ENCODE data around the gene MXD4.

MXD4 gene

DNA sequence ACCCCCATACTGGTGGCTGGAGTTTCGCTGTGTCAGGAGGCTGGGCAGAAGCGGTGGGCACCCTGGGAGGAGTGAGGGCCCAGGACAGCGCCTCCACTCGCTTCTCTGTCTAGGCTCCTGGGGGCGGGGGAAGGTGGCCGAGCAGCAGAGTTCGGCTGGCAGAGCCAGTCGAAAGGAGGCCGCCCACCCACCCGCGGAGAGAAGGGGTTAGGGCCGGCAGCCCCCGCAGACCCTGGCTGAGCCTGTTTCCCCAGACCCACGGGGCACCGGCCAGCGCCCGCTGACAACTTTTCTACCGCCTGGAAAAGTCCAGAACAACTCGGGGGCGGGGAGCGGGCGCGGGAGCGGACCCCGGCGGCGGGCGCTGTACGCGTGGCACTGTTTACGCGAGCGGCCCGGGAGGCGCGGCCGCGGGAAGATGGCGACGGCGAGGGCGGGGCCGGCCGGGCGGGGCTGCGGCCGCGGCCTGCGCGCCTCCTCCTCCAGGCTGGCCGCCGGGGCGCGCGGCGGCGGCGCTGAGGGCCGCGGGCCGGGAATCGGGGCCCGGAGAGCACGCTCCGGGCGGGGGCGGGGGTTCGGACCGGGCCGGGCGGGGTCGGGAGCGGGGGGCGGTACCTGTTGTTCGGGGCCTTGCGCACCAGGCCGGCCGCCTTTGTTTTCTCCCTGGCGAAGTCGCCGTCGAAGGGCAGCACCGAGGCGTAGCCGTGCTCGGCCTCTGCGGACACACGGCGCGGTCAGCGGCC lies 628 bp downstream of the MXD4 start:
- DNase-seq: peak; percentile 45

DNA sequence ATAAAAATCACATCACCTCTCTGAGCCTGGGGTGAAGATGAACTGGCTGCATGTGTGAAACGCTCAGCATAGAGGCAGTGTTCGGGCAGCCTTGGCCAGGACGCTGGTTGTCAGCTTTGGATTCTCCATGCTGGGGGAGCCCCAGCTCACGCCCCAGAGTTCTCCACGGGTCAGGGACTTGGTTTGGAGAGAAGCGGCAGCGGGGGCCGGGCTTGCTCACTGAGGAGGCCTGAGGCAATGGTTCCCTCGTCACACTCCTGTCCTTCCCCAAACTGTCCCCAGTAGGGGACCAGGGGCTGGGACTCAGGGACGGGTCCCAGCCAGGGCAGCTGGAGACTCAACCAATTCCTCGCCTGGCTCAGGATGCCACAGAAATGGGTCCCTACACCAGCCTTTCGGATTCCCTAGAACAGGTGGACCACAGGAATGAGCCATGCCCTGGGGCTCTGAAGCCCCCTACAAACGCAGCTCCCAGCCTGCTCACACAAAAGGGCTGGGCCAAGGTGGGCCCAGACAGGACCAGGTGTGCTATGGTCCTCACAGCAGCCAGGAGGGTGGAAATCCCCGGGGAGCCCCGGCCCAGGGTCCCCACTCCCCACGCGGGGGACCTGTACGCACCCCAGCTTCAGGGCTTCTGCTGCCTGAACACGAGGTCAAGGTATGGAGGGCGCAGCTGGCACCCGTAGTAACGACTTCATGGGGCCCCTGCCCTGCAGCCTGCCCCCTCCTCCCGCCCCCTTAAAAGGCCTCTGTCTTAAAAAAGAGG lies 1.4 kb downstream of the MXD4 start:
- no peak for DNase-seq

DNA sequence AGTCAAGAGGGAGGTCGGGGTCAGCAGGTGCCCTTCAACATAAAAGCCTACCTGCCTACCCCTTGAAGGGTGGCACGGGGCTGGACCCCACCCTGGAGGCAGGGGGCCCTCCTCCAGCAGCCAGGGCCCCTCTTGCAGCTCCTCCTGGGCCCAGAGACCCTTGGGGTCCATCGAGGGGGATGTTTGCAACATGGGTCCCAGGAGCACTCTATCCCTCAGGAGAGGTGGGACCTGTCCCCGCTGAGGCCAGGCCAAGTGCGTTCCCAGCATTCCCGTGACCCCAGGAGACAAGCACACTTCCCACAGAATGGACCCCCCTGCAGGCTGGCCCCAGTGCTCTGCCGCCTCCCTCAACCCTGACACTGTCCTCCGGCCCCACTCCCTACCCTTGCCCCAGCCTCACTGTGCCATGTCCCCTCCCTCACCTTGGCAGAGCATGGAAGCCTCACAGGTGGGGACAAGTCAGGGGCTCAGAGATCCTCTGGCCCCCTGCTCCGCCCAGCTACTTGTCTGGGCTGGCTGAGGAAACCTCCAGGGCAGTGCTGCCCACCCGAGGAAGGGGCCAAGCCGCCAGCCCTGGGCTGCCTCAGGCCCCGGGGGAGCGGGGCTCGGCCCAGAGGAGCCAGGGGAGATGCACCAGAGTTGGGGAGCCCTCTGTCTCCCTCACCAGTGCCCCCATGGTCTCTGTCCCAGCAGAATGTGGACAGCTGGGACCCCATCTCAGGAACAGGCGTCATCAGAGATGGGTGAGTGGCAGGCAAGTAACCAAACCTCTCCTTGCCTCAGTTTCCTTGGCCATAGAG lies 2.2 kb downstream of the MXD4 start:
- DNase-seq: no peak

DNA sequence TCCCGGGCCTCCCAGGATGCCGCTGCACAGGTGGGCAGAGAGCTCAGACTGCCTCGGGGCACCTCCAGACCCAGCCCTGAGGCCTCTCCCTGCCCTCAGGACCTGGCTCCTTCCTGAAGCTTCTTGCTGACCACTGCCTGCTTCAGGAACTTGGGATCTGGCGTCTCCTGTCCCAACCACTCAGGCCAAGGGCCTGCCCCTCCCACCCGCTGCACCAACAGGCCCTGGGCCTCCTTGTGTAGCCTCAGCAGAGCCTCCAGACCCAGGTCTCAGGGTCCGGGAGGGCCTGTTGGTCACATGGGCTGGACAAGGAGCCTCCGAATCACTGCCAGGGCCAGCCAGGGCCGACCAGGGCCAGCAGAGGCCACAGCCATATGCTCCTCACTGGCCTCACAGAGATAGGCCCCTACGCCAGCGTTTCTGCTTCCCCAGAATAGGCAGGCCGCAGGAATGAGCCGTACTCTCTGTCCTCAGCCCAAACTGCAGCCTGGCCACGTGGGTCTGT lies 2.8 kb downstream of the MXD4 start:
- DNase-seq: no peak

DNA sequence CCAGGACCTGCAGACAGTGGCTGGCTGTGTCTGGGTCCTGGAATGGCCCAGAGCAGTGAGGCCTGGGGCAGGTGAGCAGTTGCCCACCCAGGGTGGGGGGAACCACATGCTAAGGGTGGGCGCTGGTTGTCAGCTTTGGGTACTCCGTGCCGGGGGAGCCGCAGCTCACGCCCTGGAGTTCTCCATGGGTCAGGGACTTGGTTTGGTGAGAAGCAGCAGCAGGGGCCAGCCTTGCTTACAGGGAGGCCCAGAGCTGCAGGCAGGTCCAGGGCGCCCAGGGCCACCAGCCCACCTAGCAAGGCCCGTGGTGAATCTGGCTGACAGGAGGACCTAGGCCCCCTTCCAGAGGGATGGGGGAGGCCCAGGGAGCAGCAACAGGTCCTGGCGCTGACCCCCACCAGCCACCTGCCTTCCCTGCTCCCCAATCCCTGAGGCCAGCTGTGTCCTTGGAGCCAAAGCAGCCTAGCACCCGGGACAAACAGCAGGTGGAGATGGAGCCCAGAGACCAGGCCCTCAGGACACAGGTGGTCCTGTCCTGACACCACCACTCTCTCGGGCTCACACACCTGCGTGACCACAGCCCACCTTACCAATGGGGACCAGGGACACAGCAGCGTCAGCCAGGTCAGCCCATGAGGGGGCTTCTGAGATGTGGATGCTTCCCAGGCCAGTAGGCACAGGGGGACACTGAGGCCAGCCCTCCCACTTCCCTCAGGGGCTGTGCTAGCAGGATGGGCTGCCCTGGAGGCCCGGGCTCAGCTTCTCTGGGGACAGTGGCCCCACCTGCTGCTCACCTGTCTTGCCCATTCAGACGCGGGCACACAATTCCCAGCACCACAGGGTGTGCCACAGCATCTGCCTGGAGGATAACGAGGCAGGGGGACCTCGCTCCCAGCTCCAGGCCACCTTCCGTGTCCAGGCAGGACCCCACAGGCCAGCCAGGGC lies 3.5 kb downstream of the MXD4 start:
- no peak for DNase-seq

DNA sequence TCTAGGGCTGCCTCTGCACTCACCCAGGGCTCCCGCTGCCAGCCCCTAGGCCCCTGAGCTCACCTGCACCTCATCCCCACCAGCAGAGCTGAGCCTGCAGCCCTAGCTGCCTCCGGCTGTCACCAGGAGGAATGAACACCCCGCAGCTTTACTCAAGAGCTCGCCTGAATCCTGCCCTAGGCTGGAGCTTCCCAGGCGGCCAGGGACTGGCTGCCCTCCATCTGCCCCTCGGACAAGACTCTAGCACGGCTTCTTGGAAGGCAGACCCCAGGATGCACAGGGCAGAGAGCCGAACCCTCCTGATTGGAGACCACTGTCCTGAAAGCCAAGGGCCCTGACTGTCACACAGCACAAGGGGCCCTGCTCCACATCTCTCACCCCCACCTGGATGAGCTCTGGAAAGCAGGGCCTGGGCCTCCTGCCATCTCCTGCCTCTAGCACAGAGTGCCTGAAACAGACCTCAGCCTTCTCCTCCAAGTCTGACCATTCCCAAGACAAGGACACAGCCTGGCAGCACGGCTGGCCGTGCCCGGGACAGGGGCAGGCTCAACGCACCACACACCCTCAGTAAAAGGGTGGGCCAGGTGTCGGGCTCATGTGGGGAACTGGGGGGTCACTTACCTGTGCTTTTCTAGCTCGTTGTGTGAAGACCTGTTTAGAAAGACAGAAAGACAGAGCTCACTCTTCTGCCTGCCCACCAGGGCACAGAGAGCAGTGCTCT lies 4.4 kb downstream of the MXD4 start:
- no peak for DNase-seq

DNA sequence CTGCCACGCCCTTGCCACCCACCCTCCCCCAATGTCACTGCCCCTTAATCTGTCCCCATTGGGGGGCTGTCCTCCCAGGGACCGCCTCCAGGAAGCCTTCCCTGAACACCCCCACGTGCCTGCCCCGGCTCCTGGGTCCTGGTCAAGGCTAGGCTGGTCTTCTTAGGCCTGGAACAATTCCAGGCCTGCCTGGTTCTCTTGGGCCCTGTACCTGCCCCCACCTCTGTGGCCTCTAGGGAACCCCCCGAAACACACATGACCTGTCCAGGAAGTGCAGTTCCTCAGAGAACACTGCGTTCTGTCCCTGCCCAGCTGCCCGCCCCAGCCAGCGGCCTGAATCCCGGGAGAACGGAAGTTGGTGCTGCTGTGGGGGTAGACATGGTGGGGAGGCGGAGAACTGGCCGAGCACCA lies 5.1 kb downstream of the MXD4 start:
- DNase-seq: no peak

DNA sequence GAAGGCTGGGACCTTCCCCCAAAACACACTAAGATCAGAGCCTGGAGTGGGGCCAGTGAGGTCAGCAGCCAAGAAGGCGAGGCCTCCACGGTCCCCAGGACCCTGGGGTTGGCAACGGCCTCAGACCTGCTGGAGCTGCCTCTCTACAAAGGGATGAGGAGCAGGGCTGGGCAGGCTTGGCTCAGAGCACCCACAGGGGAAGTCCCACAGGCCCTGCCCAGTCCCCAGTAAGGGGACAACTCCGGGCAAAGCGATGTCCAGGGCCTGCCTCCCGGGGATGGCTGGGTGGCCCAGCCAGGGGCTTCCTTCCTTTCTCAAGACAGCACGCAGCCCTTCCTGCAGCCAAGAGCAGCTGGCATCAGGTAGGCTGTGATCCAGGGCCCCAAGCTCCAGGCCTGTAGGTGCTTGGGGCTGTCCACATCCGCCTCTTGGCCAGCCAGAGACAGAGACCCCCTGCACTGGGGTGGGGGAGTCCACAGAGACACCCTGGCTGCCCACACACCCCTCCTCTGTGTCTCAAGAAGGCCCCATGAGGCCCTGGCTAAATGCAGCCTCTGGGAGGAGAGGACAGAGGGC lies 5.7 kb downstream of the MXD4 start:
- DNase-seq: no peak

DNA sequence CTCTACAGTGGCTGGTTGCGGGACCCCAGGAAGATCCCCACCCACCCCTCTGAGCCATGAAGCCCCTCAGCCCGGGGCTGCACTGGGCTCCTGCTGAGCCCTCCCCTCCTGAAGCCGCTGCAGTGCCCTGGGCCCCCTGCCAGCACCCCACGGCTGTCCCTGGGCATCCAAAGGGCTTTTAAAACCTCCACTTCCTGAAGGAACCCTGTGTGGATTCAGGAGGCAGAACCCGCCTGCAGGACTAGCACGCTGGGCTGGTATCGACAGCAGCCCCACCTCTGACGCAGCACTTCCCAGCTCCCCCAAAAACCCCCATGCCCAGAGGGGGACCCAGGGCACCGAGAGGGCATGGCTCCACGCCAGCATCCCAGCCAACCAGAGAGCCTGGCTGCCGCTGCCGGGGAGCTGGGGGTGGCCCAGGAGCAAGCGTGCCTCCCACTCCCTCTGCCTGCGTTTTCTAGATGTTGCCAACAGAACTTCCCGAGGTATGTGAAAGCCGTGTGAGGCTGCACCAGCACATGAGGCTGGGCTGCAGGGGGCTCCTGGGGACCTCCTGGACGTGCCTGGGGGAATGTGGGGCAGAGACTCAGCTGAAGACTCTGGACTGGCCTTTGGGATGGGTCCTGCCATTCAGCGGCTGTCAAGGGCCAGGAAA lies 6.3 kb downstream of the MXD4 start:
- DNase-seq: no peak

DNA sequence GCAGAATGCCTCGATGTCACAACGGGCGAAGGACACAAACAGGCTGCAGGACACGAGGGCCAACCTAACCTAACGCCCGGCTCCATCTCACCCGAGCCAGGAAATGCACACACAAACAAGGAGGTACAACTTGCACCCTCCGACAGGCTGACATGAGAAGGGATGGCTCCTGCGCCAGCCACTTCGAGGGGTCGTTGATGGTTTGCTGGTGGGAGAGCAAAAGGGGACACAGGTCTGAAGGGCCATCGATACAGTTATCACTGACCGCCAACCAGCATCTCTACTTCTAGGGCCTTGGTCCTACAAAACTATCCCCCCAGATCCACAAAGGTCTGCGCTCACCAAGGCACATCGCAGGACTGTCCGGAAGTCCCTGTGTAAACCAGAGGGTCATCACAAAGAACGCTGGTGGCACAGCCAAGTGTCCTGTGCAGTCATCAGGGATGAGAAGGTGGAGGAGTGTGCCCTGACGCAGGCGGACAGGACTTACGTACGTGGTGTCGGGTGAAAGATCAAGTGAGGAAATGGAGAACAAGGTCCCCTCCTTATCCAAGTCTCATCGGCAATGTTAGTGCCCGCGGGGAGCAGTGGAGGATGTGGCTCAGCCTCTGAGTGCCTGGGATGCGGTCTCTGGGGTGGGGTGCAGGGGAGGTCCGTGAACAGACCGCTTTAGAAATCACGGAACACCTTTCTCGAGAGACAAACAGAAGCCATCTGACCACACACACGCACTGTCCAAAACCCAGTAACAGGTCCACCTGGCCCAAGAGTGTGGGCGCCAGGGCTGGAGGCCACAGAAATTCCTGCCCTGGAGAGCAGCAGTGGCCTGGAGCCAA lies 7.0 kb downstream of the MXD4 start:
- DNase-seq: no peak

DNA sequence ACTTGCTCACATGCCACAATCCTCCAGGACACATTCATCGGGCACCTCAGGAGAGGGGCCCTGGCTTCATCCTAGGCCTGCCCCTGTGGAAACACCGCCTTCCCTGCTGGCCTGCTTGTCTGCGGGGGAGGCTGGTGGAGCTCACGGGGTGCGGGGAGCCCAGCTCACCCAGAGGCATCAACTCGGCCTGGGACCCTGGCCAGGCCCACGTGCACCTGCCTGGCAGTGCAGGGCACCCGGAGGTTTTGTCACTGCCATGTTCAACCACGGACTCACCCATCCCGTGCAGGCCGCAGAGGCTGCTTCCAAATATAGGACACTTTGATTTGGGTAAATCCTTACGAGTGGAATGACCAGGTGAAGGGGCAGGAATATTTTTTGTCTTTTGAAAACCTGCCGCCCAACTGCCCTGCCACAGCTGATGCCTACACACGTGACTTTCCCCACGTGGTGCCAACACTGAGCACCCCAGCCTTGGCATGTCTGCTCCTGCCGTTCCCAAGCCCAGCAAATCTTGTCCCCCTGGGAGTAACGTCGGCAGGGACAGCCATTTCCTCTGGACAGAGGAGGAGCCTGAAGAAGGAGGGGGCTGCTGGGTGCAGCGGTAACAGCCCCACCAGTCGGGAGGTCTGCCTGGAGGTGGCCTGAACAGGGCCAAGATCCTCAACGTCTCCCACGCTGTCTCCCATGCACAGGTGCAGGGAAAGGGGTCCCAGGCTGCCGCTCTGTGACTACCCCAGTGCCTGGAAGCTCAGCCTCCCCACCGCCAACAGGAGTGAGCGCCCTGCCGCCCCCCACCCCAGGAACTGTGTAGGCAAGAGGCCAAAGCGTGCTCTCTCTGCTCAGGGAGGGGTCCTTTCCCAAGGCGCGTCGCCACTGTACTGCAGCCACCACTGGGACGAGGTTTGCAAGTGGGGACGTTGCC lies 8.5 kb downstream of the MXD4 start:
- DNase-seq: no peak

DNA sequence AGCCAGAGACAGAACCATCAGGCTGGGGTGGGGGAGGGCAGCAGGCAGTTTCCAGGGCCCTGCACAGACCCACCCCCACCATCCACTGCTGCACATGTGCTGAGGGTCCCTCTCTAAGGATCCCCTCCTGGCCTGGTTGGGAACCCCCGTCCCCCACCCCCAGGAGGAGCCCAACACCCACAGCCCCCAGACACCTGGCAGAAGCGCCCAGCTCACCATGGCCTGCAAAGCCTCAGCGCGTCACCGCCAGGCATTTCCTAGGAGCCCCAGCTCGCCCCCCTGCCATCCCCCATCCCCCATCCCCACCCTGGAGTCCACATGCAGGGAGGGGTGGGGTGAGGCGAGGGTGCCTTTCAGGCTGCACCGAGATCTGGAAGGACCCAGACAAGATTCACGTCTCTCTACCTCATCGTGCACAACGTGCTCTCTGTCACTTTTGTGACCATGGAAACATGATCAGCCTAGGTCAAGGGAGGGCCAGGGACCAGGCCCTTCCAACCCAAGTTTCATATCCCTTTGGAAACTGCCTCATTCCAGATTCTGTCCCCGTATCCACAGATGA lies 9.3 kb downstream of the MXD4 start:
- no peak for DNase-seq

DNA sequence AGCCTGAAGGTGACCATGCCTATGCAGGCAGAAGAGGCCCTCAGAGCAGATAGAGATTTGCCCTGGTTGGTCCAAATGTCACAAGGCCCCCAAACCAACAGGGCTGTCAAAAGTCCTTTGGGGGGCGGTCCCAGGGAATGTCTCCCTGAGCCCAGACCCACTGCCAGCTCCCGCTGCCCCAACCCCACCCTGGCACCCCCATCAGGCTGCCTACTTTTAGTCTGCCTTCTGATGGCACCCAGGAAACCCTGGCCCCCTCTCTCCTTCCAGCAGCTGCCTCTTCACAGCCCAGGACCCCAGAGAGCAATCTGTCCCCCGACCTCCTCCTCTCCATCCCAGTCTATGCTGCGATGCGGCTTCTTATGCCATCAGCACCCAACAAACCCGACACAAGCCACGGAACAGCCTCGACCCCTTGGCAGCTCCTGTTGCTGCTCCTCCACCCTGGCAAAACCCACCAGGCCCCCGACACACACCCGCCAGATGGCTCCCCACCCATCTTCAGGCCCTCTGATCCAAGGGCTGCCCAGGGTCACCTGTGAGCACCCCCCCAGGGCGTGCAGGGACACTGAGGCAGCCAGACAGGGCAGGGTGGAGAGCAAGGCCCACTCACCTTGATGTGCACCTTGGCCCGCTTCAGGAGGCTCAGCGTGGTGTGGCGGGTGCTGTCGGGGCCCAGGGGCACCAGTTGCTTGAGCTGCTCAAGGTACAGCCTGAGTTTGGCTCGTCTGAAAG lies 9.9 kb downstream of the MXD4 start:
- DNase-seq: no peak

DNA sequence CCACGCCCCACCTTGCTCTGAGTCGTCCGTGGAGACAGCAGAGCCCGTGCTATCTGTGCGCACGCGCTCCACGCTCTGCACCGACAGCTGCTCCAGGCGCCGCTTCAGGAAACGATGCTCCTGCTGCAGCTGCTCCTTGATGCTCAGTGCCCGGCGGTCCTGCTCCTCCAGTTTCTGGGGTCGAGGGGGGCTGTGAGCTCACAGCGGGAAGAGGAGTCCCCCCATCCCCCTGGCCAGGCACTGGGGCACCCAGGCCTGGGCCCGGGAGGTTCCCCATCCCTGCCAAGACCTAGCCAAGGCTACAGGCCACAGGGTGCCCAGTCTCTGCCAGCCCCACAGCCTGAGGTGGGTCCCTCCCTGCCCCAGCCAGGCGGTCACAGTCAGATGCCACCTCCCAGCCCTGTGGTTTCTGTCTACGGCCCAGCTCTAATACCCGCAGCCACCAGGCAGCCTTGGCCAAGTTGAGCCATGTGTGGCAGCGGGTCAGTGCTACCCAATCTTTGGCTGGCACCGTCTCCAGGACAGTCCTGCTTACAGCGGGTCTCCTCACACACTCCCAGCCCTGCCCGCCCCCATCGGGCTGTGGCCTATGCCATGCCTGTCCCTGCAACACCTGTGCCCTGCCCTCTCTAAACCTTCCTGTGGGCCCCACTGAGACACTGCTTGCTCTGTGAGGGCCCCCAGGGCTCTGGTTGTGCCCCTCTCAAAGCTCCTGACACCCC lies 10.7 kb downstream of the MXD4 start:
- no peak for DNase-seq

DNA sequence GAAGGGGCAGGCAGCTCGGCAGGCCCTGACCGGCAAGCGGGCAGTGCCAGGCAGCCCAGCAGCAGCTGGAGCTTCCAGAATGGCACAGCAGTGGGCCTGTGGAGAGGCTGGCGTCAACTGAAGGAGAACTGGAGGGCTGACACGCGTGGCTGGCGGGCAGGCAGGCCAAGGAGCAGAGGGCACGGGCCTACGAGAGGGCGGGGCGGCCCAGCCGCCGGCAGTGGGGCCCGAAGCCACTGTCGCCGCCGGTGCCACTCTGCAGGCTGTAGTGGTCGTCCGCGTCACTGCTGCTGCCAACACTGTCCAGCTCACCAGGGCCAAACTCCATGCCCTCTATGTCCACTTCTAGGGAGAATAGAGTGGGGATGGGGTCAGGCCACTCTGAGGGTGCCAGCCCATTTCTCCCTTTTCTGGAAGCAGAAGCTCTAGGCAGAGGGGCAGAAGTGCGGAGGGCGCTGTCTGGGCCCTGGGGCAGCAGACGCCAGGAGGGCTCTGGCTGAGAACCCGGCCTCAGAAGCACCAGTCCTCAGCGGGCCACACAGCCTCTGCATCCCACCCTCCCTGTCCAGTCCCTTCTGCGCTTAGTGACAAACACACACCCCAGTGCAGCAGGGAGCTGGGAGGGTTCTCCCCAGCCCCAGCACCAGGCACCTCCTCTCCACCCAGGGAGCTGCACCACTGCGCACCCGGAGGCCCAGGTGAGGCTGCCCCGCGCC lies 11.4 kb downstream of the MXD4 start:
- no peak for DNase-seq

Data from hematopoietic multipotent progenitor cell treated with erythropoietin and hydrocortisone succinate and interleukin-3 and kit ligand, for 8 days (in vitro differentiated cells).